ENCODE results near the gene HSP90AB1.

Gene HSP90AB1

DNA sequence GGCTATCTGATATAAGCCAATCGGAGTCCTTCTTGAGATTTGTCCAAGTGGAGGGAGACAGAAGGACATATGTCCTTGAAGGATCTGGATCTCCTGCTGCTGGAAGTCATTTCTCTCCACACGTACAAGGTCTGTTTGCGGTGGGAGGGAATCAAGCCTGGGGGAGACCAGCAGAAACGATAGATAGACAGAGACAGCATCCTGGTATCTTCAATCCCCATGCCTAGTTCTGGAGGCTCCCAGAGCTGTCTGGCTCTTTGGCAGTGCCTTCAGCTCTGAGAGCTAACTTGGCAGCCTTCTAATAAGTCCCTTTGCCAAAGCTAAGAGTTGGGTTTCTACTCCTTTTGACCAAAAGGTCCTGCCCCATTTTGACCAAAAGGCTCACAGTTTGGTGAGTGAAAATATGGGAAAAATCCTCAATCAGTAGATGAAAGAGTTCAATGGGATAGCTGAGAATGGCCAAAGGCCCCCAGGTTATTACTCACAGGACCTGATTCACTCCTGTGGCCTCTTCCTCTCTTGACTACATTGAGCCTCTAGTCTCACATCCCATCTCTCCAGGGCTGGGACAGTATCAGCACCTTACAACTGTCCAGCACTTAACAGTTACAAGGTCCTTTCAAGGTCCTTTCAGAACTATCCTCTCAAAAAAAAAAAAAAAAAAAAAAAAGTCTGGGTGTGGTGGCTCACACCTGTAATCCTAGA is 45.9 kb downstream of the HSP90AB1 start:
- DNase-seq = no peak

DNA sequence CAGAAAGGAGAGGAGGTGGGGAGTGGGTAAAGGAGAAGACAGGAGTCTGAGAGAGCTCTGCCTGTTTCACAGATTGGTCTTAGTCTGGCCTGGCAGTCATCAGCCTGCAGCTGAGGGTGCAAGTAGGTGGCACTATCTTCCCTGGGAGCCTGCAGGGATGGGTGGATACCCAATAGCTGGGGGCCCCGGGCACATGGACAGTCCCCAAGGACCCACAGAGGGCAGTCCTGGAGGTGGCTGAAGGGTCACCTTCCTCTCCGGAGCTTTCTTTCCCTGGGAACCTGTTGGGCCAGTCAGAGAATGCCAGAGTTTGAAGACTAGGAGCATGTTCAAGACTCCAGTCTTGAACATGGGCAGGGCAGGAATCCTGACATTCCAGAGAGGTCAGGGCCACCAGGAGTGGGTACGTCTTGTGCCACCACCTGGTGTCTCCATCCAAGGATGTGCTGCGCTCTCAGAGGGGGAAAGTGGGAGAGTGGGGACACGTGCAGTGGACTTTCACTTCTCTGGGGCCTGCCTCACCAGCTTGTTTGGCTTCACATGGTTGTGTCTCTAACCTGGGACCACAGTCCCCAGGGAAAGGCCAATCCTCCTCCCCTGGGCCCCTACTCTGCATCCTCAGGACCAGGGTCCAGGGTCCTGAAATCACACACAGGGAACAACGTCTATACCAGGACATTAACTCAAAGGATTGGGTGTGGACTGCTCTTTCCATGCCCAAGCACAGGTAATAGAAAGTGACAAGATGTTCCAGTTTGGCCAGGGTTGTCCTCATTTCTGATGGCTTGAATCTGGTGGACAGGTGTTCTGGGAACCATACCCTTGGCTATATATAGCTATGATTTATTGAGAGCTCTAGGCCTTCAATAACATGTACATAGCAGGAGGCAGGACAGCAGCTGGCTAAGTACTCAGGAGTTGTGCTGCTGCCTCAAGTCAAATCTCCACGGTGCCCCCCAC is 48.2 kb downstream of the HSP90AB1 start:
- DNase-seq = no peak

DNA sequence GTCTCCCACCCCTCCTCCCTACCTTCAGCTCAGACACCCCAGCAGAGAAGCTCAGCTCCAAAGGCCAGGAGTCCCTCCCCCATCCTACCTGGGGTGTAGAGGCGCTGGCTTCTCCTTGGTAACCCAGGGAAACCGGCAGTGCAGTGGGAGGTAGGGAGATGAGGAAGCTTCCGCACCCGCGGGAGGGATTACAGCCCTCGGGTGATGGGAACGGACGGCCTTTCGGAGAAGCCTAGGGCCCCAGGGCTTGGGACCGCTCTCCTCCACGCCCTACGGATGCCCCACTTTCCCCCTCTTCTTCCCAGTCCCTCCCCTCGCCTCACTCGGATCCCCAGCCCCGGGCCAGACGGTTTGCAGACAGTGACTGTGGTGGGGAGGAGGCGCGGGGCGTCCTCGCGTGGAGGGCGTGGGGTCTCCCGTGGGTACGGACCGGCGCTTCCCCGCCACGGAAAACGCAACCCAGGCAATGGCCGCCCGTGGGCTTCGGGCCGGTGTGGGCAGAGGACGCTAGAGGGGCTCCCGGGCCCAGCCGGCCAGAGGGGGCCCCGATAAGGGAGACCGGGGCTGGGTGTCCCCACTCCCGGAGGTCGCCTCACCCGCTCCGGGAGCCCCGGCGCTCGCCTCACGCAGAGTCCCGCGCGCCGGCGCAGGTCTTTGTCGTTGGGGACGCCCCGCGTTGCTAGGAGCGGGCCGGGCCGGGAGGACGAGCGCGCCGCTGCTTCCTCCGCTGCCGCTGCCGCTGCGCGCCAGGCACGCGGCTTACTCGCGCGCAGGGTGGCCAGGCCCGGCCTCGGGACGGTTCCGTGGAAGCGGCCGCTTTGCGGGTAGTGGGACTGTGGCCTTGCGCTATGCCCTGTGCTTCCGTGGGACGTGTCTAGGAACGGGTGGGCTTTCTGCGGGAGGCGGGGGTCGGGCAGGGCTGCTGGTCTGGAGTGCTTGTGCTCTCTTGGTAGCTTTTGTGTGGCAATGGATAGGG is 50.5 kb downstream of the HSP90AB1 start:
- DNase-seq = no peak

DNA sequence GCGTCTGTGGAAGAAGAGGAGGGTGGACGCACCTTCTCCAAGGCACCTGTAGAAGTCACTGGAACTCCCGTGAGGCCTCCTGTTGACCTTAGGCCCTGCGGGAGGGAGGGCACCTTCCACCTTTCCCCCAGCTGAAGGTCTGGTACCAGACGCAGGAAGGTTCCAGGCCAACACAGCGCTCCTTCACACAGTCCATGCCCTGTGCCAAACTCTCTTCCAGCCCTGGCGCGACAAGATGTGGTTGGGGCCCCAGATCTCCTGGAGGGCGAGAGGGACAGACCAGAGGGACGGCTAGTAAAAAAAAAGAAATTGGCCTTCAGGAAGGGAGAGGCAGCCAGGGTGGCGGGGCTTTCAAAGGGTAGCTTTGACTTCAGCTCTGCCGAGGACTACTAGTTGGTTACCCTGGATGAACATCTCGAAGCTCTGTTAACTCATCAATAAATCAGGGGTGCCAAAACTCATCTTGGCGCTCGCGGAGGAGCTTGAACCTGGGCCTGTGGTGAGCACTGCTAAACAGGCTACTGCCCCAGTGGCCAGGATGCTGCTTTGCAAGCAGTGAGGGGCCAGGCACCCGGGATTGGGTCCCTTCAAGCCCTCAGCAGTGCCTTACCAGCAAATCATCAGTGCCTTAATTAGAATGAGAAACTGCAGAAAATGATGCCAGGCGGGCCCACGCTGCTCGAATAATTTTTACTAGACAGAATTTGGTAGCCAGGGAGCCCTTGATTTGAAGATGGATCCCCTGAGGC is 51.3 kb downstream of the HSP90AB1 start:
- no peak for DNase-seq

DNA sequence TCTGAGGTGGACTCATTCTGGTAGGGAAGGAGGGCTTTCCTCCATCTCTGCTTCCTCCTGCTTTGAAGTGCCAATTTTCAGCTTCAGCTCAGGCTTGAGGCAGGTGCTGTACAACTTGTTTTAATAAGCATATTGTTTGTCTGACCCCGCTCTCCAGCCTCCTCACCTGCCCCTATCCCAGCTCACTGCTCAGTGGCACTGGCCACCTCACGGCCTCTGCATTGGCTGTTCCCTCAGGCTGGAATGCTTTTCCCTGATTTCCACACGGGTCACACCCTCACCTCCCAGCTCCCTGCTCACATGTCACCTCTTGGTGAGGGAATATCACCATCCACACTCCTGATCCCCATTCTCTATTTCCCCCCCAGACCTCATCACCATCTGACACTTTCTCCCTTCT is 52.0 kb downstream of the HSP90AB1 start:
- DNase-seq = no peak

DNA sequence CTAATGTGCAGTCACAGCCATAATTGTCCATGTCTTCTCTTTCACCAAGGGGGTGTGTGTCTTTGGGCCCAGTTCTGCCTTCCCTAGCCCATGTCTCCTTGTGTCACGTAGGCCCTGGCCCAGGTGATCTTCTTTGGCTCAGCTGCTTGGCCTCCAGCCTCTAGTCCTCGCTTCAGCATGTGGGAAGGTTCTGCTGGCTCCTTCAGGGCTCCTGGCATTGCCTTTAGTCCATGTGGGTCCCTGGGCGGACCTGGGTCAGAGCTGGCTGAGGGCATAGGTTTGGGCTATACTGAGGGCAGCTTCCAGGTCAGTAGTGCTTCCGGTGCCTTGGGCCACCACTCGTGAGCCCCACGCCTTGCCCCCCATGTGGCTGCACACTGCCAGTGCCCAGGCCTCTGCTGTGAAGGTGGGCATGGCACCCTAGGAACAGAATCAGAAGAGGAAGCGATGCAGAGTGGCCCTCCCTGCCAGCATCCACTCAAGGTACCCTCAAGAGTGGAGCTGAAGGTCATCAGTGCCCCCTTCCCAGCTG is 53.5 kb downstream of the HSP90AB1 start:
- no peak for DNase-seq

DNA sequence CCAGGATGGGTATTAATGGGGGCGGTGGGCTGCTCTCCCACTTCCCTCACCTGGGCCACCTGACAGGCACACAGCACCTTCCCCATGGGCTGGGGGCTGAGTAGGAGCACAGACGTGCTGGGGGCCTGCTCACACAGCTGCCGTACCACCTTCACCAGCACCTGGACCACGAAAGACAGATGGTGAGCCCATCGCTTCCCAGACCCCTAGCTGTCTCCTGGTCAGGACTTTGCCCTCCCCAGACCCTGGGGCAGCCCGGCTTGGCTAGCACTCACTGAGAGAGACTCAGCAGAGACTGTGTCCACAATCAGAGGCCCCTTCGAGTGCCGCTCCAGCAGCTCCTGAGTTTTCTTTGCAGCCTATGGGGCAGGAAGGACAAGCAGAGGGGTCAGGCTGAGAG is 54.2 kb downstream of the HSP90AB1 start:
- DNase-seq = no peak

DNA sequence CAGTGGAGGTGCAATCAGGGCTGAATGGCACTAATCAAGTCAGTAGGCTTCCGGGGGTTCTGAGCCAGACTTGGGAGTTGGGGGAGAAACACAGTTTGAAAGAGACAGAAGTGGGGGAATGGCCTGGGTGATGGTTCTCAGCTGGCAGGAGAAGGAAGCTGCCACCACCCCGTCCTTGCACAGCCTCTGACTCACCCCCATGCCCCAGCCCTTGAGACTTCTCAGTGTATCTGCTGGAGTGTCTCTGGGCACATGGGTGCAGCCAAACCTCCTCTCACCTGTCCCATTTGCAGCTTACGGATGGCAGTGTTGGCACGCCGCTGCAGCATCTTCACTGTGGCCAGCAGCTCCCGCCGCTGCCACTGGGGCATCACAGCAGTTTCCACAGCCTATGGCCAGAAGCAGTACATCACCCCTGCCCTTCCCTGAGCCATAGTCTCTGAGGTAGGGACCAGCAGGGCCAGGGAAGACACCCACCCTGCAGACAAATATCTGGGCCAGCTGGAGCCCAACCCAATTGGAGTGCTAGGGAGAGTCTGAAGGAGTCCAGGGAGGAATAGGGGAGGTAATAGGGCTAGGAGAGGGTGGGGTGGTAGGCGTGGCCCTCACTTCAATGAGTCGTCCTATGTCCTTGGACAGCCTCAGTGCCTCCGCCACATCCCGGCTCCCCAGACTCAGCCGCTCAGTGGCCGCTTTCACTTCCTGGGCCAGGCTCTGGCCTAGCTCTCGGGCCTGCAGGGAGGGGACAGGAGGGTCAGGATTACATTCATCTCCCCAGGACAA is 55.1 kb downstream of the HSP90AB1 start:
- no peak for DNase-seq

DNA sequence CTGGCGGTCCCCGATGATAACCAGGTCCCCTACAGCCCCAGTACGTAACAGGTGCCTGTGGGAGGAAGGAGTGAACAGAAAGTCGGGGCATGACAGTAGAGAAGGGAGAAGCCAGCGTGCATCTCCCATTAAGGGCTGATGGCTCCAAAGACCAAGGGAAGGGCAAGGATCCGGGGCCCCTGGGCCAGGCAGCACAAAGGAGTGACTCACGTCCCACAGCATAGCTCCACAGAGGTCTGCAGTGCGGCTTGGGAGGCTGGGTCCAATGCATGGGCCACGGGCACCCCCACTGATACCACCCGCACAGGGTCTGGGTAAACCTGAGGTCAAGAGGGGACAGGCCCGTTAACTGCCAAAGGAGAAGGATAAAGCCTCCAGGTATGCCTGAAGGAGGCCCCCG is 56.0 kb downstream of the HSP90AB1 start:
- no peak for DNase-seq
